LNCaP clone FGC (cell line): ENCODE results near the gene DNAH1.

Experiments used
- DNase-seq: peaks from one replicate; pipeline ENCODE4 v3.0.0-alpha.2; 2011; ENCODE audit warnings: low read depth
- H3K4me3 ChIP-seq: 2 replicates; pipeline ENCODE4 v1.5.1; 2011; ENCODE audit warnings: mild to moderate bottlenecking, low read depth, low read length, control low read depth
- CTCF ChIP-seq: IDR thresholded peaks from 2 replicates; pipeline ENCODE4 v1.5.1; 2012; ENCODE audit warnings: mild to moderate bottlenecking; ENCODE audit not compliant: control insufficient read depth, insufficient read depth; ENCODE audit errors: extremely low read depth

DNAH1 gene

GRCh38 chr3:52347716-52348635, 31.9 kb downstream of the DNAH1 start:
- H3K4me3 ChIP-seq = no peak overlapping the region
- no peak for DNase-seq
- no peak for TF ChIP-seq CTCF

DNA sequence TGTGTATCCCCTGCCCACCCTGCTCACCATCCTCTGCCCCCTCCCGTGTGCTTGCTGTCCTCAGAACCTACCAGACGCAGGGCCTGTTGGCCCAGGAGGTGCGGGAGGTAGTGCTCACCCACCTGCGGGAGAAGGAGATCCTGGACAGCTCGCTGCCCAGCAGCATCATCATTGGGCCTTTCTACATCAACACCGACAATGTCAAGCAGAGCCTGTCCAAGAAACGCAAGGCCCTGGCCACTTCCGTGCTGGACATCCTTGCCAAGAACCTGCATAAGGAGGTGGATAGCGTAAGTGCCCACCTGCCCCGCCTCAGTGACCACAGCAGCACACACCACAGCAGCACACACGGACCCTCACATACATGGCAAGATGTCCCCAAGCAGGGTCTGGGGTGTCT, 33.0 kb downstream of the DNAH1 start:
- H3K4me3 ChIP-seq = no peak overlapping the region
- TF ChIP-seq CTCF = no peak
- no peak for DNase-seq

DNA sequence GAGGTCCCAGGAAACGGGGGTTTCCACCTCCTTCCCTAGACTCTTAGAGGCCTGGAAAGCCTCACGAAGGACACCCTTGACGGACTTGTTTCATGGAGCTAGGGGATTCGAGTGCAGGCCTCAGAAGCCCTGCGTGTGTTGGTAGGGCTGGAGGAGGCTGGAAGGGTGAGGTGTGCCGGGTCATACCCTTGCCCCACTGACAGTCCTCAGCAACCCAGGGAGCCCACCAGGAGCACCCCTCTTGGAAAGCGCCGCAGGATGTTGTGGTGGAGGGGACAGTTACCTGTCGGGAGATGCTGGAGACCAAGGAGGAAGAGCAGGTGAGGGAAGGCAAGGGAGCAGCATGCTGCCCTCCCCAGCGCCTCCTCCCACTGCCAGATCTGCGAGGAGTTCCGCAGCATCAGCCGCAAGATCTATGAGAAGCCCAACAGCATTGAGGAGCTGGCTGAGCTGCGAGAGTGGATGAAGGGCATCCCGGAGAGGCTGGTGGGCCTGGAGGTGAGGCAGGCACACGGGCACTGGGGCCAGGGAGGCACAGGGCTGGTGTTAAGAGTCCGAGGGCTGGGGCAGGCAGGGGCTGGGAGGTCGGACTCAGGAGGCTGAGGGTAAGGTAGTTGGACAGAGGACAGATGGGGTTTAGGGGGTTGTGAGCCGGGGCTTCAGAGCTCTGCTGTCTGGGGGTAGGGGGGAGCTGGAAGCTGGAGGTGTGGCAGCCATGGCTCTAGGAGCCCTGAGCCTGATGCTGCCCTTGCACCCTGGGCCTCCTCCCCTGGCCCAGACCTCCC, 33.7 kb downstream of the DNAH1 start:
- no peak overlapping the region for H3K4me3 ChIP-seq
- no peak for DNase-seq
- no peak for TF ChIP-seq CTCF

DNA sequence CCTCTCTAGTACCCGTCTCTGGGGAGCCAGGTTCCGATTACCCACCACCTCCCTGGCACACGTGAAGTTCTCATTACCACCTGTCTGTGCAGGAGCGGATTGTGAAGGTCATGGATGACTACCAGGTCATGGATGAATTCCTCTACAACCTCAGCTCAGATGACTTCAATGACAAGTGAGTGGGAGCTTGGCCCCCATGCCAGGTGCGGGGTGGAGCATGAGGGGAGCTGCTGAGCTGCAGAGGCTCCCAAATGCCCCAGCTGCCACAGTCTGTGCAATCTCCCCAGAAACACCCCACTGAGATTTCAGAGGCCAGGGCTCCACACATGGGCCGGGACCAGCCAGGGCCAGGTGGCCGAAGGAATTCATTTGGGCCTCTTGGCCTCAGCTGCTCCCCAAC, 34.3 kb downstream of the DNAH1 start:
- TF ChIP-seq CTCF = no peak
- DNase-seq = no peak
- no peak overlapping the region for H3K4me3 ChIP-seq

- no peak for DNase-seq
- no peak overlapping the region for H3K4me3 ChIP-seq
- no peak for TF ChIP-seq CTCF
Measured at GRCh38 chr3:52350981-52351761, 35.1 kb downstream of the DNAH1 start.

DNA sequence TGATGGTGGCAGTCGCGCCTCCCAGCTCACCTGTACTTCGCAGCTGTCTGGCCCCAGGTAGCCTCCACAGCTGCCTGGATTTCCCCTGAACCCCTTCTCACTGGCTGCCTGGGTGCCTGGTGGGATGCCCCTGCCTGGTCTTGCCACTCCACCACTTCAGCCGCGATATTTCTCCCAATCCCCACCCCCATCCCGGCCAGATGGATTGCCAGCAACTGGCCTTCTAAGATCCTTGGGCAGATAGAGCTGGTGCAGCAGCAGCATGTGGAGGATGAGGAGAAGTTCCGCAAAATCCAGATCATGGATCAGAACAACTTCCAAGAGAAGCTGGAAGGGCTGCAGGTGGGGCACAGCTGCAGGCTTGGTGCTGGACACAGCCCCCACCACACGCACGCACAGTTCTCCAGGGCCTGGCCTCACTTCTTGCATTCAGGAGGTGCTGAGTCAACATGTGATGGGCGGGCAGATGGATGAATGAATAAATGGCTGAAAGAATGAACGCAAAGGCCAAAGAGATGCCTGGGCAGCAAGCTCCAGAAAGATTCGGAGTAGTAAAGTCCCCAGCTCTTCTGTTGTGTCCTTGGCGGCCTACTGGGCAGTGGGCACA, 35.7 kb downstream of the DNAH1 start:
- DNase-seq = no peak
- H3K4me3 ChIP-seq = no peak overlapping the region
- no peak for TF ChIP-seq CTCF
